HG03175 (cell line): ENCODE results near the gene ZNF593OS.
A peak's percentile ranks its signal among the peaks of the same experiment; 100 is the strongest.

Source experiments
- ATAC-seq: cut with Tn5 transposase; IDR thresholded peaks from one replicate; pipeline ENCODE4 v1.9.1; 2021; ENCODE audit warnings: mild to moderate bottlenecking, moderate library complexity; ENCODE audit not compliant: unreplicated experiment

ZNF593OS gene

GRCh38 chr1:26184883-26185282 lies 13.3 kb upstream of the ZNF593OS start:
- ATAC-seq, result no peak

- no peak for ATAC-seq
Measured at GRCh38 chr1:26184086-26184485, 12.5 kb upstream of the ZNF593OS start.

GRCh38 chr1:26182383-26182696 lies 10.7 kb upstream of the ZNF593OS start:
- ATAC-seq, result no peak

GRCh38 chr1:26181586-26182382 lies 10.2 kb upstream of the ZNF593OS start:
- ATAC-seq, result no peak

GRCh38 chr1:26180010-26180506 lies 8.4 kb upstream of the ZNF593OS start:
- ATAC-seq, result no peak

GRCh38 chr1:26177182-26177684 lies 5.6 kb upstream of the ZNF593OS start, which contains the start of gene CNKSR1:
TSS of gene CNKSR1 (plus strand) at chr1:26177491. CDS start at chr1:26177548, 57 bp downstream.
- no peak for ATAC-seq

GRCh38 chr1:26175346-26175745 lies 3.7 kb upstream of the ZNF593OS start:
- no peak for ATAC-seq

GRCh38 chr1:26170472-26170821 lies 1.2 kb downstream of the ZNF593OS start:
- no peak for ATAC-seq

- ATAC-seq, result peak; percentile 94
Measured at GRCh38 chr1:26169669-26170471, 1.8 kb downstream of the ZNF593OS start, which contains the start of gene ZNF593. TSS of gene ZNF593 (plus strand) at chr1:26169908. CDS start at chr1:26169984, 76 bp downstream.

GRCh38 chr1:26169198-26169554 lies 2.5 kb downstream of the ZNF593OS start:
- no peak for ATAC-seq

- no peak for ATAC-seq
Measured at GRCh38 chr1:26168410-26169197, 3.0 kb downstream of the ZNF593OS start, which contains the start of gene C1orf232. TSS of gene C1orf232 (minus strand) at chr1:26168963. CDS start at chr1:26168499, 464 bp downstream.

- no peak for ATAC-seq
Measured at GRCh38 chr1:26166719-26167281, 4.8 kb downstream of the ZNF593OS start.

- ATAC-seq, result no peak
Measured at GRCh38 chr1:26164861-26165842, 6.5 kb downstream of the ZNF593OS start.

GRCh38 chr1:26164036-26164860 lies 7.4 kb downstream of the ZNF593OS start:
- ATAC-seq, result no peak

GRCh38 chr1:26163684-26164035 lies 8.0 kb downstream of the ZNF593OS start:
- ATAC-seq, result no peak

- ATAC-seq, result no peak
Measured at GRCh38 chr1:26162220-26162709, 9.4 kb downstream of the ZNF593OS start.

GRCh38 chr1:26161415-26162219 lies 10.0 kb downstream of the ZNF593OS start:
- no peak for ATAC-seq
